Measurements from ENCODE around the gene TWF2. TPM values are rescaled to one million over a fixed set of nuclear protein-coding genes. Genes with fewer than 3 reads are reported as not detected.
A peak's percentile ranks its signal among the peaks of the same experiment; 100 is the strongest.

TWF2 gene
- total and polyA plus RNA-seq, 10 of the 15 experiments (the other 5 are each of a cell fraction or from before 2014, with no cell fraction given), result 0.16 to 106 (median 68.5) TPM

DNA sequence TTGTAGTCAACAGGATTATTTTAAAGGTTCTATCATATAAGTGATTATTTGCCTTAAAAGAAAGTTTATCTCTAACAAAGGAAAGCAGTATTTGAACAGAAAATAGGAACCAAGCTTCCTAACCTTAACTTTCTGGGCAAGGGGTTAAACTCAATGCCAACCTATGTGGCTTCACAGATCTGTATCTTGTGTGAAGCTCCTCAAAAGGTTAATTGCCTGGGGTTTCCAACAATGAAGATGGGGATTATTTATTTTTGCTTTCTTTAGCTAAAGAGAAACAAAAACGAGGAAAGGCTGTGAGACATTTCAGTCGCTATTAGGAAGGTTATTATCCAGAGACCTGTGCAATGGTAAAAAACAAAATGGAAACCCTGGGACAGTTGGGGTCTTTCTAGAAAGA is 40.6 kb upstream of the TWF2 start:
- WGBS (ENCODE audit: insufficient coverage, insufficient replicate concordance, low lambda C conversion rate, missing lambda C conversion rate), result 60% methylated on average over 2 of the region's 2 CpGs

More for the DNA sequence above, 40.6 kb upstream of the TWF2 start:
- ChIA-PET RAD21 (ENCODE audit: unreplicated experiment) (interaction anchor here (0.7 to 3.9 kb wide), 13 partner anchors 8 to 133 kb away, joined by 3 to 36 read pairs (median 6); partner anchors contain the start of genes GLYCTK and TLR9), POLR2A (interaction anchor here (1.0 to 8.7 kb wide), 8 partner anchors 9 to 223 kb away, joined by 3 to 60 read pairs (median 29); partner anchors contain the start of genes DUSP7, GLYCTK, POC1A and PPM1M), SMC1A (ENCODE audit: uncharacterized antibody, unreplicated experiment) (interaction anchor here (1.0 to 5.0 kb wide), 9 partner anchors 9 to 54 kb away, joined by 3 to 62 read pairs (median 6); partner anchors contain the start of genes PPM1M and TLR9), CTCF (interaction anchor here (0.6 to 8.7 kb wide), 11 partner anchors 9 to 1710 kb away, joined by 3 to 87 read pairs (median 20); partner anchors contain the start of genes GLYCTK, HEMK1, PPM1M and TLR9)
- H3K27me3 ChIP-seq (replicated peaks in 1 of 2; ENCODE audit: control insufficient read depth in 2 of 2, insufficient read depth in 2 of 2, low read length in 1 of 2), result no peaks in the 10 kb centered on the region
- no peak for FAIRE-seq
- in situ Hi-C loops (cut with MboI), result no loop called here
- no peaks in the 10 kb centered on the region for H4K20me1 ChIP-seq (ENCODE audit: control insufficient read depth, insufficient read depth)
- no peak for TF ChIP-seq BCL3 (IDR thresholded peaks at IDR 0.05; ENCODE audit: borderline replicate concordance, insufficient read depth, low read depth, low read length, poor library complexity, severe bottlenecking)
- no peak for TF ChIP-seq NBN (IDR thresholded peaks at IDR 0.05)
- TF ChIP-seq NR2F1 (conservative IDR thresholded peaks at IDR 0.05), result 0 out of 2 replicates have a peak, but pooled peaks have one; percentile 7
- TF ChIP-seq SREBF1 (IDR thresholded peaks at IDR 0.05; ENCODE audit: low read length), result no peak
- ATAC-seq, result no peak
- H3K4me3 ChIP-seq, result peak overlapping the region; percentile 91
- 0 out of 2 replicates have a peak overlapping the region, but pooled peaks have one; percentile 55 for H3K9ac ChIP-seq (ENCODE audit: control insufficient read depth, insufficient read depth, low read length)
- TSS peak; percentile 72 for BruUV-seq (replicated peaks)
- H3K4me1 ChIP-seq (ENCODE audit: control insufficient read depth, insufficient read depth, low read length), result no peaks in the 10 kb centered on the region; the same call in 1 of the 2 replicates
- H3K36me3 ChIP-seq (ENCODE audit: control insufficient read depth in 2 of 2, insufficient read depth in 2 of 2, low read length in 1 of 2), result no peaks in the 10 kb centered on the region
- H3K9me3 ChIP-seq (replicated peaks; ENCODE audit: control insufficient read depth, insufficient read depth, low read length), result no peaks in the 10 kb centered on the region
- peak overlapping the region; percentile 68 for H3K4me2 ChIP-seq (ENCODE audit: control insufficient read depth, insufficient read depth)
- H2AFZ ChIP-seq (ENCODE audit: control insufficient read depth, low read depth, low read length), result no peak overlapping the region
- peaks cover 42% of the 10 kb centered on the region for H3K79me2 ChIP-seq (ENCODE audit: control insufficient read depth, insufficient read depth, low read length)
- no peak for DNase-seq (ENCODE audit: low read depth, low spot score)
- H3K27ac ChIP-seq (ENCODE audit: control insufficient read depth, insufficient read depth), result no peak overlapping the region
- intact Hi-C loops (cut with micrococcal nuclease; ENCODE audit: unreplicated experiment), result loop anchor here (2.0 kb wide), 1 partner anchor 35 kb away; the partner anchor contains the start of gene PPM1M

All from GM12878 (cell line).